Subcutaneous preadipocyte (primary cell): ENCODE results near the gene RCHY1. TPM values are rescaled to one million over a fixed set of nuclear protein-coding genes. Genes with fewer than 3 reads are reported as not detected.

Experiments used
- total RNA-seq: library from RNA; depleted of rRNA; stranded (reverse); fragments of >200 nt; gene quantifications from 2 replicates; pipeline ENCODE4 v1.2.3, GENCODE V29; 2012

RCHY1 gene
- 15.2 and 16.9 TPM in 2 replicates for total RNA-seq

GRCh38 chr4:75514131-75514948, at the start of gene RCHY1, which contains the start of gene THAP6:
TSS of gene RCHY1 (minus strand) at chr4:75514403. CDS start at chr4:75514286, 117 bp downstream.
TSS of gene THAP6 (plus strand) at chr4:75514473. CDS start at chr4:75515453, 980 bp downstream.

GRCh38 chr4:75555294-75556164, 41.3 kb upstream of the RCHY1 start, which contains the start of gene ODAPH:
TSS of gene ODAPH (plus strand) at chr4:75556066. CDS start at chr4:75556083, 17 bp downstream.

Other genes with a start within 250 kb of the RCHY1 start
- gene THAP6, start 70 bp upstream of the RCHY1 start, total RNA-seq: 12.3 and 14.0 TPM in 2 replicates
- gene ODAPH, start 41.7 kb upstream of the RCHY1 start, total RNA-seq: under 0.01 TPM in 1 of 2 replicates, not detected in the other
- 0.20 and 0.37 TPM in 2 replicates for gene CDKL2, start 116.1 kb upstream of the RCHY1 start, total RNA-seq
- 104 and 127 TPM in 2 replicates for gene G3BP2, start 159.0 kb upstream of the RCHY1 start, total RNA-seq
- 83.0 and 110 TPM in 2 replicates for gene USO1, start 210.2 kb upstream of the RCHY1 start, total RNA-seq